Measurements from ENCODE around the gene PRKAG2.

DNA sequence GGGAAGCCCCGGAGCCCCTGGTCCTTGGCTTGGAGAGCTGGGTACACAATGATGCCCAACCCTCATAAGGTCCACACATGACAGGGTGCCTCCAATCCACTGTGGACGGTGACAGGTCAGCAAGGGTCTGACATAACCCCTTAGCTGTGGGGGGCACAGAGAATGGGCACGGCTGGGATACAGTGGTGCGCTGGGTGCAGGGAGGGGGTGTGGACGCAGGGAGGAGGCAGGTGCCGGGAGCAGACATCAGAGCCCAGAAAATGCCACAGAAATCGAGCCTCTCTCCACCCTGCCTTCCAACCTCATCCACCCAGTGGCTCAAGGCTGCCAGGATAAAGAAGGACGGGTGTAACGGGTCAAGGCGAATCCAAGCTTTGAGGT is 179.4 kb downstream of the PRKAG2 start:
- TF ChIP-seq, protein P1, sequence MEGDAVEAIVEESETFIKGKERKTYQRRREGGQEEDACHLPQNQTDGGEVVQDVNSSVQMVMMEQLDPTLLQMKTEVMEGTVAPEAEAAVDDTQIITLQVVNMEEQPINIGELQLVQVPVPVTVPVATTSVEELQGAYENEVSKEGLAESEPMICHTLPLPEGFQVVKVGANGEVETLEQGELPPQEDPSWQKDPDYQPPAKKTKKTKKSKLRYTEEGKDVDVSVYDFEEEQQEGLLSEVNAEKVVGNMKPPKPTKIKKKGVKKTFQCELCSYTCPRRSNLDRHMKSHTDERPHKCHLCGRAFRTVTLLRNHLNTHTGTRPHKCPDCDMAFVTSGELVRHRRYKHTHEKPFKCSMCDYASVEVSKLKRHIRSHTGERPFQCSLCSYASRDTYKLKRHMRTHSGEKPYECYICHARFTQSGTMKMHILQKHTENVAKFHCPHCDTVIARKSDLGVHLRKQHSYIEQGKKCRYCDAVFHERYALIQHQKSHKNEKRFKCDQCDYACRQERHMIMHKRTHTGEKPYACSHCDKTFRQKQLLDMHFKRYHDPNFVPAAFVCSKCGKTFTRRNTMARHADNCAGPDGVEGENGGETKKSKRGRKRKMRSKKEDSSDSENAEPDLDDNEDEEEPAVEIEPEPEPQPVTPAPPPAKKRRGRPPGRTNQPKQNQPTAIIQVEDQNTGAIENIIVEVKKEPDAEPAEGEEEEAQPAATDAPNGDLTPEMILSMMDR (IDR thresholded peaks at IDR 0.05): no peak
- TF ChIP-seq POLR2A (IDR thresholded peaks at IDR 0.05): no peak
